ENCODE results near the gene PEX14. TPM values are rescaled to one million over a fixed set of nuclear protein-coding genes. Genes with fewer than 3 reads are reported as not detected.
A peak's percentile ranks its signal among the peaks of the same experiment; 100 is the strongest.

PEX14 gene
- total and polyA plus RNA-seq, 5 donors: 17.5 to 24.6 (median 20.8) TPM

DNA sequence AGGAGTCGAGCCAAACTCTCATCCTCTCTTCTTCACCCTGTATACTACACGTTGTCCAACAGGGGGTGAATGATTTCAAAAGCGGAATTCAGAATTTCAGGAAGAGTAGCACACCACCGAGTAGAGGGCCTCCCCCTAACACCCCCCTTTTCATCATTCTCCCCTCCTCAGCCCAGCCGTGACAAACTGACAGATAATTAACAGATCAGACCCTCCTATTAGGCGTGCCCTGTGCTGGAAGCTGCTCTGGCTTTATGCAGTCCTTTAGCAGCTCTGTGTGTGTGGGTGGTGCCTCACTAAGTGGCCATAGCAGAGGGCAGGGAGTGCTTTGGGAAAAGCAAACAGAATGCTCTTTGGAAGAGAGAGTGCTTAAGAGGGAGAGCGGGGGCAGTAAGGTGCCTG, 44.3 kb downstream of the PEX14 start:
- Histone ChIP-seq H3K27ac (ENCODE audit: low read length) (peak overlapping the region; percentile 22), H3K4me1 (ENCODE audit: control insufficient read depth, insufficient read depth, low read length) (peaks cover 5% of the 10 kb centered on the region), H3K4me3 (ENCODE audit: low read length) (no peak overlapping the region), H3K9me3 (ENCODE audit: control insufficient read depth, low read length) (no peaks in the 10 kb centered on the region), H3K27me3 (ENCODE audit: control insufficient read depth, insufficient read depth) (no peaks in the 10 kb centered on the region)
- DNase-seq: no peak
- intact Hi-C loops (cut with DNase I): loop anchor here in 2 of 4 donors (5.0 to 10.0 kb wide), 3 partner anchors 346 to 426 kb away; no protein-coding TSS in a partner anchor
- peak; percentile 39 to 57 for ATAC-seq
- WGBS: 47% methylated on average over 7 of the region's 7 CpGs

- H3K9me3 ChIP-seq (ENCODE audit: control insufficient read depth, low read length): no peaks in the 10 kb centered on the region
- no peak for ATAC-seq
- no peak for DNase-seq
- WGBS: 93% methylated on average over 6 of the region's 6 CpGs
- no peak overlapping the region for H3K27ac ChIP-seq (ENCODE audit: low read length)
- intact Hi-C loops (cut with DNase I): no loop called here
- H3K4me3 ChIP-seq (ENCODE audit: low read length): no peak overlapping the region
- H3K27me3 ChIP-seq (ENCODE audit: control insufficient read depth, insufficient read depth): no peaks in the 10 kb centered on the region
- H3K4me1 ChIP-seq (ENCODE audit: control insufficient read depth, insufficient read depth, low read length): peaks cover 3% of the 10 kb centered on the region
Measured at GRCh38 chr1:10520497-10520896, 45.7 kb downstream of the PEX14 start.

DNA sequence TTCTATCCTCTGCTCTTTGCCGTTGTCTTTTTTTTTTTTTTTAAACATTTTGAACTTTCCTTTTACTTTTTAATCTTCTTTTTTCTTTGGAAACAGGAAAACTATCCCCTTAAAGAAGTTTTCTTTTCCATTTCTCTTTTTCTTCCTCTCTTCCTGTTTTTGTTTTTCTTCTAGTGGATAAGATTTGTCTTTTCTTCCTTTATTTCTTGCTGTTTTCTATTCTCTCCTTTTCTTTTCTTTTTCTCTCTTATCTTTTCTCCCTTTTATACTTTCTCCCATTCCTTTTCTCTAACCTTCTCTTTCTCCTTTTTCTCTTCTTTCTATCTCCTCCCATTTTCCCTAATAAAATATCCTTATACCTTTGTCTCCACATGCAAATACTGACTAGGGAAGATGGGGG, 46.2 kb downstream of the PEX14 start:
- no peaks in the 10 kb centered on the region for H3K27me3 ChIP-seq (ENCODE audit: control insufficient read depth, insufficient read depth)
- no peak overlapping the region for H3K27ac ChIP-seq (ENCODE audit: low read length)
- intact Hi-C loops (cut with DNase I): no loop called here
- no peaks in the 10 kb centered on the region for H3K9me3 ChIP-seq (ENCODE audit: control insufficient read depth, low read length)
- ATAC-seq: no peak
- H3K4me3 ChIP-seq (ENCODE audit: low read length): no peak overlapping the region
- WGBS: 71% methylated on average over 1 of the region's 1 CpG
- peaks cover 3% of the 10 kb centered on the region for H3K4me1 ChIP-seq (ENCODE audit: control insufficient read depth, insufficient read depth, low read length)
- DNase-seq: no peak

DNA sequence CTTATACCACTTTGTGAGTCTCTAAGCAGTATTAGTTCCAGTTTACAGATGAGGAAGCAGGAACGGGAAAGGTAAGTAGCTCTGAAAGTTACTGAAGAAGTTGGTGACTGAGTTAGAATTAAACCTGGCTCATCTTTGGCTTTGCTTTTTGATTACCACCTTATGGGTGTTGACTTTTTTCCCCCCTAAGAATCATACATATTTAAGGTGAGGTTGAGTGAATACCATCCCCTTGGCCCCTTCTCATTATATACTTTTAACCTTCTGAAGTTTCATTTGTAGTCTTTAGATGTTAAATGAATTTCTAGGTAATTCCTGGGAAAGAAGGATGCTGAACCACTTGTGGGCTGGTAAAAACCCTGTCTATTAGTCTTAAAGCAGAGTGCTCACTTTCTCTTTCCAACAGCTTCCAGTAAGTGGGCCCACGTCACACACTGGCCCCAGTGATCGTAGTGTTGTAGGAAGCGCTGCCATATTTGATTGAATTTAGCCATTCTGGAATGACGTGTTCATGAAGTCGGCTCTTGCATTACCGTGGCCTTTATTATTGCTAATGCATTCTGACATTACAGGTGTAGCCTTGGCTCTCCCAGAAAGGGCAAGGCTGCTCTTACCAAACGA, 46.9 kb downstream of the PEX14 start:
- intact Hi-C loops (cut with DNase I): no loop called here
- no peak for ATAC-seq
- WGBS: 90% methylated on average over 8 of the region's 8 CpGs
- no peak overlapping the region for H3K27ac ChIP-seq (ENCODE audit: low read length)
- H3K4me1 ChIP-seq (ENCODE audit: control insufficient read depth, insufficient read depth, low read length): peaks cover 3% of the 10 kb centered on the region
- H3K9me3 ChIP-seq (ENCODE audit: control insufficient read depth, low read length): no peaks in the 10 kb centered on the region
- no peak overlapping the region for H3K4me3 ChIP-seq (ENCODE audit: low read length)
- H3K27me3 ChIP-seq (ENCODE audit: control insufficient read depth, insufficient read depth): no peaks in the 10 kb centered on the region
- DNase-seq: no peak

GRCh38 chr1:10522322-10522860, 47.6 kb downstream of the PEX14 start:
- H3K27ac ChIP-seq (ENCODE audit: low read length): no peak overlapping the region
- H3K27me3 ChIP-seq (ENCODE audit: control insufficient read depth, insufficient read depth): no peaks in the 10 kb centered on the region
- 49% methylated on average over 3 of the region's 3 CpGs for WGBS
- no peak overlapping the region for H3K4me3 ChIP-seq (ENCODE audit: low read length)
- intact Hi-C loops (cut with DNase I): no loop called here
- H3K9me3 ChIP-seq (ENCODE audit: control insufficient read depth, low read length): no peaks in the 10 kb centered on the region
- DNase-seq (no peak), ATAC-seq (no peak)
- no peaks in the 10 kb centered on the region for H3K4me1 ChIP-seq (ENCODE audit: control insufficient read depth, insufficient read depth, low read length)

DNA sequence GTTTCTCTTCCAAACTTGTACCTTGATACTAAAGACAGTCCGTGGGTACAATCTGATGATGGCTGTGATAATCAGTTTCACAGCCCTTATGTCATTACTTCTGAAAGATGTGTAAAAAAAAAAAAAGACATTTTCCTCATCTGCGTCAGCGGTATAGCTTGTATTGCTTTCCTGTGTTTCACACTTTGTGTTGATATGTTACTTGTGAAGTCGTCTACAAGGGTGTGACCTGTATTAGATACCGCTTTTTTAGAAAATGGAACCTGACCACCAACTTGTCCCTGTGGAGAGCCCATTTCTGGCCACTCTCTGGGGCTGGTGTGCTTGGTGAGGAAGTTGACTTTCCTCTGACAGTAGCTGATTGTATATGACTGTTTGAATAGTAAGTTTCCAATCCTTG, 50.5 kb downstream of the PEX14 start:
- intact Hi-C loops (cut with DNase I): no loop called here
- Histone ChIP-seq H3K27ac (ENCODE audit: low read length) (no peak overlapping the region), H3K4me1 (ENCODE audit: control insufficient read depth, insufficient read depth, low read length) (peaks cover 10% of the 10 kb centered on the region), H3K9me3 (ENCODE audit: control insufficient read depth, low read length) (no peaks in the 10 kb centered on the region), H3K27me3 (ENCODE audit: control insufficient read depth, insufficient read depth) (no peaks in the 10 kb centered on the region), H3K4me3 (ENCODE audit: low read length) (no peak overlapping the region)
- WGBS: 90% methylated on average over 5 of the region's 5 CpGs
- DNase-seq: no peak
- no peak for ATAC-seq

GRCh38 chr1:10528066-10529014, 53.6 kb downstream of the PEX14 start:
- Histone ChIP-seq H3K27me3 (ENCODE audit: control insufficient read depth, insufficient read depth) (no peaks in the 10 kb centered on the region), H3K4me1 (ENCODE audit: control insufficient read depth, insufficient read depth, low read length) (peaks cover 12% of the 10 kb centered on the region), H3K4me3 (ENCODE audit: low read length) (no peak overlapping the region), H3K27ac (ENCODE audit: low read length) (peak overlapping the region; percentile 93), H3K9me3 (ENCODE audit: control insufficient read depth, low read length) (no peaks in the 10 kb centered on the region)
- ATAC-seq (peak; percentile 90 to 95), DNase-seq (peak in 2 of 3 donors; percentile 56 to 57)
- 40% methylated on average over 13 of the region's 13 CpGs for WGBS
- intact Hi-C loops (cut with DNase I): no loop called here

DNA sequence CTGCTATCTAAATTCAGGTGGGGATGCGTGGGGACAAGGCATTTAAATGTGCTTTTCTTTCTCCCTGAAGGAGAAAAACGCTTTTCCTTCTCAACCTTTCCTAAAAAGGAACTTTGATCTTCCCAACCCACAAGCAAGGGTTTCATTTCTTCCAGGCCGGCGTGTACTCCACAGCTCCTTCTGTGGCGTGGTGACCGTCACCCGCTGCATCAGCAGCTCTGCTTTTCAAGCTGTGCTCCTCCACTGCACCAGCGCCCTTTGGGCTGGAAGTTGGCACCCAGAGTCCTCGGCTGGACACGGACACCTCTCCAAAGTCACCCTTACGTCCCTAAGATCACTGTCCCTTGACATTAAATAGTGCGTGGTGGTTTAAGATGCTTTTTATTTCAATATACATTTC, 54.3 kb downstream of the PEX14 start:
- no peak overlapping the region for H3K4me3 ChIP-seq (ENCODE audit: low read length)
- no peaks in the 10 kb centered on the region for H3K27me3 ChIP-seq (ENCODE audit: control insufficient read depth, insufficient read depth)
- DNase-seq: no peak
- ATAC-seq: peak; percentile 9 to 18
- H3K9me3 ChIP-seq (ENCODE audit: control insufficient read depth, low read length): no peaks in the 10 kb centered on the region
- H3K27ac ChIP-seq (ENCODE audit: low read length): peak overlapping the region; percentile 22
- H3K4me1 ChIP-seq (ENCODE audit: control insufficient read depth, insufficient read depth, low read length): peaks cover 12% of the 10 kb centered on the region
- intact Hi-C loops (cut with DNase I): no loop called here
- WGBS: 77% methylated on average over 12 of the region's 12 CpGs

- intact Hi-C loops (cut with DNase I): loop anchor here in 2 of 4 donors (5.0 to 10.0 kb wide), 3 partner anchors 55 to 338 kb away; partner anchors contain the start of genes CASZ1 (in 1 of the 2), DFFA (in 1 of the 2) and PEX14 (in 1 of the 2)
- ATAC-seq: no peak
- no peak overlapping the region for H3K4me3 ChIP-seq (ENCODE audit: low read length)
- H3K9me3 ChIP-seq (ENCODE audit: control insufficient read depth, low read length): no peaks in the 10 kb centered on the region
- 45% methylated on average over 3 of the region's 3 CpGs for WGBS
- no peak overlapping the region for H3K27ac ChIP-seq (ENCODE audit: low read length)
- no peaks in the 10 kb centered on the region for H3K27me3 ChIP-seq (ENCODE audit: control insufficient read depth, insufficient read depth)
- DNase-seq: no peak
- peaks cover 12% of the 10 kb centered on the region for H3K4me1 ChIP-seq (ENCODE audit: control insufficient read depth, insufficient read depth, low read length)
Measured at GRCh38 chr1:10529765-10530164, 55.0 kb downstream of the PEX14 start.

DNA sequence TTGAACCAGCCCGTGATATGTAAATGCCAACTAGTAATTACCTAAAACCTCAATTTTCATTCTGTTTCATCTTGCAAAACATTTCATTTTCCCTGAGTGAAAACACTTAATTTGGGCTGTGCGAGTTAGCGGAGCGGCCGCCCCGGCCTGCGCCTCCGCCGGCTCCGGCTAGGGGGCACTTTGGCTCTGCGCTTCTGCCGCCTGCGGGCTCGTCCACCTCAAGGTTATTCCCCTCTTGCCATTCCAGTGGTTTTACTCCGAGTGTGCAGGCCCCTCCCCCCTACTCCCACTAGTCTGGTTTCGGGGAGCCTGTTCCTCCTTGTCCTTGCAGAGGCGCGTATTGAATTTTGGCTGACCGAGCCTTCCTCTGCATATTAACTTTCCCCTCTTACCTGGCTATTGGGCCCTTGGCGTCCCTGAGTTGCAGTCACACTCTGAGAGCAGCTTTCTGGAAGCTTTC, 55.6 kb downstream of the PEX14 start:
- H3K27ac ChIP-seq (ENCODE audit: low read length): no peak overlapping the region
- 40% methylated on average over 20 of the region's 20 CpGs for WGBS

More for the DNA sequence above, 55.6 kb downstream of the PEX14 start:
- ATAC-seq: peak; percentile 63 to 74
- H3K4me3 ChIP-seq (ENCODE audit: low read length): no peak overlapping the region
- peak; percentile 38 to 80 (median 79) for DNase-seq
- peaks cover 12% of the 10 kb centered on the region for H3K4me1 ChIP-seq (ENCODE audit: control insufficient read depth, insufficient read depth, low read length)
- intact Hi-C loops (cut with DNase I): loop anchor here in 2 of 4 donors (5.0 to 10.0 kb wide), 3 partner anchors 56 to 337 kb away; partner anchors contain the start of genes CASZ1 (in 1 of the 2), DFFA (in 1 of the 2) and PEX14 (in 1 of the 2)
- no peaks in the 10 kb centered on the region for H3K27me3 ChIP-seq (ENCODE audit: control insufficient read depth, insufficient read depth)
- no peaks in the 10 kb centered on the region for H3K9me3 ChIP-seq (ENCODE audit: control insufficient read depth, low read length)
